HUES64 (cell line): ENCODE measurements around the gene KARS1.

Experiments used
- H3K27ac ChIP-seq: 2 replicates; pipeline ENCODE4 v1.7.0; 2013; ENCODE audit warnings: low read depth, low read length, inconsistent platforms
- H3K27me3 ChIP-seq: 2 replicates; pipeline ENCODE4 v1.6.1; 2013; ENCODE audit warnings: mild to moderate bottlenecking, low read length; ENCODE audit not compliant: insufficient read depth
- H3K36me3 ChIP-seq: 2 replicates; pipeline ENCODE4 v1.6.1; 2013; ENCODE audit warnings: mild to moderate bottlenecking, low read length; ENCODE audit not compliant: insufficient read depth
- H3K4me1 ChIP-seq: 2 replicates; pipeline ENCODE4 v1.6.1; 2013; ENCODE audit warnings: mild to moderate bottlenecking, low read length, moderate library complexity; ENCODE audit not compliant: insufficient read depth
- H3K4me3 ChIP-seq: 2 replicates; pipeline ENCODE4 v1.5.1; 2013; ENCODE audit warnings: mild to moderate bottlenecking, low read length, moderate library complexity
- H3K9ac ChIP-seq: 2 replicates; pipeline ENCODE4 v1.6.1; 2013; ENCODE audit warnings: mild to moderate bottlenecking, low read depth, low read length
- H3K9me3 ChIP-seq: 2 replicates; pipeline ENCODE4 v1.6.1; 2013; ENCODE audit warnings: low read depth, low read length; ENCODE audit not compliant: insufficient read depth
- WGBS: fragments of 150-250, 120-280 bp; methylation state at CpG from one replicate; pipeline ENCODE4 v1.1.7; 2013; ENCODE audit warnings: missing lambda C conversion rate; 5-methylcytosine and 5-hydroxymethylcytosine counted together

Gene KARS1

DNA sequence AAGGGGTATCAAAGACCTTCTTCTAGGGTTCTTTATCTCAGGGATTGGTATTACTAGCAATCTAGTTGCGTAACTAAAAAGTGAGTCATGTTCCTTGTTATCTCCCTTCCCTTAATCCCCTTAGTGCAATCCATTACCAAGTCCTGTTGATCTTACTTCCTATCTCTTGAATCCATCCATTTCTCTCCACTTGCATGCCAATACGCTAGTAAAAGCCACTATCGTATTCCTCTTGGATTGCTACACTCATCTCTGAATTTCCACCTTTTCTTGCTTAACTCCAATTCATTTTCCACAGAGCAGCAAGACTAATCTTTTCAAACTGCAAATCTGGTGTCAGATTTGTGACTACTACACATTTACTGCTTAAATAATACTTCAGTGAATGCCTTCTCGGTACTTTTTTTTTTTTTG lies 22.5 kb downstream of the KARS1 start:
- H3K27ac ChIP-seq = no peak overlapping the region
- peaks cover 52% of the 10 kb centered on the region for H3K36me3 ChIP-seq
- no peak overlapping the region for H3K4me3 ChIP-seq
- no peaks in the 10 kb centered on the region for H3K9me3 ChIP-seq
- H3K9ac ChIP-seq = no peak overlapping the region
- H3K4me1 ChIP-seq = peaks cover 12% of the 10 kb centered on the region; the same call in 1 of the 2 replicates
- H3K27me3 ChIP-seq = no peaks in the 10 kb centered on the region
- 91% methylated on average over 4 of the region's 4 CpGs for WGBS

DNA sequence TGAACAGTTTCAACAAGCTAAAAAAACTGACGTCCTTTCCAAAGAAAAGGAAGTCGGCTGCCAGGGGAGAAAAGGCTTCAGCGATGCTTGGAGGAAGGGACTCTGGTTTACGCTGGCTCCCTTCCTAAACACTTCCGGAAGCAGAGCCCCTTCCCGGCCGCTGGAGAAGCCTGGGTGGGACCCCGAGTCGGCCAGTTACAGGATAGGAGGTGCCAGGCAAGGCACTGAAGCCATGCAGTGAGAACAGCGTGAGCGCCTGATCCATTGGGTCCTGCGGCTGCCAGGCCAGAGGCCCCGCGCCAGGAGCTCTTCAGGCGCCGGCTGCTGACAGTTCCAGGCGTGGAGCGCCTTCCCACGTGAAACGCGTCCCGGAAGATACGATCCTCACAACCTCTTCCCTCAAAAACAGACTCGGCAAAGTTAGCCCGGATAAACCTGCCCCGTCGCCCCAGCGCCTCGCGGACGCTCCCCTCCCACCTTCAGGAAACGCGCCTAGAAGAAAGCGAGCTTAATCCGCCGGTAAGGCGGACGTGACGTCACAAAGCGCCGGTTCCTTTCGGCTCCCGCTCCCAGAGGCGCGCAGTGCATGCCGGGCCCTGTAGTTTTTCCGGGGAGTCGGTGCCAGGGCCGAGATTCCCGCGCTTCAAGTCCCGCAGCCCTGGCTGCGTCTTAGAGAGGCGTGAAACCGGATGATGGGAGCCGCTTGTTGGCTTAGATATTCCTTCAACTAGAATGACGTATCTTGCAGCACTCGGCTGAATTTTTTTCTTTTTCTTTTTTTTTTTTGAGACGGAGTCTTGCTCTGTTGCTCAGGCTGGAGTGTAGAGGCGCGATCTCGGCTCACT lies 24.5 kb downstream of the KARS1 start, which contains the start of gene ADAT1:
TSS of gene ADAT1 (minus strand) at position 521 of the 845 bp plus-strand sequence. CDS start 2,482 bp downstream, outside the sequence.
- WGBS = 3% methylated on average over 62 of the region's 62 CpGs
- Histone ChIP-seq H3K4me1 (peaks cover 12% of the 10 kb centered on the region; the same call in 1 of the 2 replicates), H3K36me3 (peaks cover 52% of the 10 kb centered on the region), H3K27ac (peak within 1 kb of the TSS; percentile 91), H3K9ac (peak within 1 kb of the TSS; percentile 93), H3K4me3 (peak within 1 kb of the TSS; percentile 88), H3K9me3 (no peaks in the 10 kb centered on the region), H3K27me3 (no peaks in the 10 kb centered on the region)

DNA sequence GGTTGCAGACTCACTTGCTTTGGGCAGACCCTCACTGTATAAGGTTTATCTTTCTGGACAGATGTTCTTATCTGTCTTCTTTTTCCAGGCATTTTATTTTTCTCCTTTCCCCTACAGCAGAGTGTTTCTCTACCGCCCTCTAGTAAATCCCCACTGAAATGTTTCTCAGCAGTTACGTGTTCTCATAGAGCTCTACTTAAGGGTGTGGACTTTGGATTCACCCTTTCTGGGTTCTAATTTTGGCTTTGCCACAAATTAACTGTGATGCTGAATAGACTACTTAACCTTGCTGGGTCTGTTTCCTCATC lies 26.3 kb downstream of the KARS1 start:
- no peaks in the 10 kb centered on the region for H3K27me3 ChIP-seq
- H3K4me3 ChIP-seq = no peak overlapping the region
- H3K9me3 ChIP-seq = no peaks in the 10 kb centered on the region
- 53% methylated on average over 2 of the region's 2 CpGs for WGBS
- no peak overlapping the region for H3K27ac ChIP-seq
- H3K36me3 ChIP-seq = peaks cover 52% of the 10 kb centered on the region
- no peak overlapping the region for H3K9ac ChIP-seq
- peaks cover 12% of the 10 kb centered on the region; the same call in 1 of the 2 replicates for H3K4me1 ChIP-seq

DNA sequence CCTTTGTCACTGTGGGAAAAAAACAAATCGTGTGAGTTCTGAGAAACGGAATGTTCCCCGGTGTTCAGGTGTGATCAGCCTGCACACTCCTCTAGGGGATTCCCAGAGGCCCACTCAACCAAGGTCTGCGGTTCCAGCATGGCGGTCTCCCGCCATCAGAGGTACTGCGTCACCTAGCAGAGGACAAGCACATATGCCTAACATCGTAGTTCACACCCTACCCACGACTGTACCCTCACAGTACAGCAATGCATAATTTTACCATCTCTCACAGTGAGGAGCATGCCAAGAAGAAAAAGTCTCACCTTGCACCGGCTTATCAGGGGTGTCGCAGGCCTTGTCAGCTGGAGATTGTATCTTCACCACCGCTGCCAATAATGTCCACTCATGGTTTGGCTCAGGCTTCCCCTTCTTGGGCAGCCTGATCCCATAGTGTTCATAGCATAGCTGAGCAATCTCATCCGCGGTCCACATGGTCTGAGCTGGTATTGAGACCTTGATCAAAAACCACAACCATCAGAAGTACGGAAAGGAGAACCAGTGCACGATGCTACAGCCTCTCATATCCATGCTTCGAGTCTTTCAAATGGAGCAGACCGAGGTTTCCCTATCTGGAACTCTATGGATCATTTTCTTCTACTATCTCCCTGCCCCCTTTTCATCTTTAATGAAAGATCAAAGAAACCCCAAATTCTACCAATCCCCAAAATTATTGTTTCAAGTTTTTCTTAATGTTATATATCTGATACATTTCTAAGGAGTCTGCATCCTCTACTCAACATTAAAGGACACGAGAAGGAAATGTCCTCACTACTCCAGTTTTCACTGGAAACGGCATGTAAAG lies 26.9 kb downstream of the KARS1 start:
- Histone ChIP-seq H3K4me1 (peaks cover 12% of the 10 kb centered on the region; the same call in 1 of the 2 replicates), H3K27ac (no peak overlapping the region), H3K9me3 (no peaks in the 10 kb centered on the region), H3K27me3 (no peaks in the 10 kb centered on the region), H3K36me3 (peaks cover 51% of the 10 kb centered on the region), H3K4me3 (no peak overlapping the region), H3K9ac (no peak overlapping the region)
- WGBS = 95% methylated on average over 20 of the region's 20 CpGs

DNA sequence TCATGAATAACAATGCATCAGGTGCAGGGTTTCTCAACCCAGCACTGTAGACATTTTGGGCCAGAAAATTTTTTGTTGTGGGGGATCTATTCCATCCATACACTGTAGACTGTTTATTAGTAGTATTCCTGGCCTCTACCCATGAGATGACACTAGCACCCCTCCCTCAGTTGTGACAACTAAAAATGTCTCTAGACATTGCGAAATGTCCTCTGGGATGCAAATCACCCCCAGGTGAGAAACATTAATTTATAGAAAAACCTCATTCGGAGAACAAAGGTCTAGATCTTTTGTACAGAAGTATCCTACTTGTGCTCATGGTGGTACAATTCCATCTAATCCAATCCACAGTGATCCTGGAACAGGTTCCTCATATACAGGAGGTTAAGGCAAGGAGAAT lies 28.7 kb downstream of the KARS1 start:
- H3K4me1 ChIP-seq = peaks cover 12% of the 10 kb centered on the region; the same call in 1 of the 2 replicates
- H3K36me3 ChIP-seq = peaks cover 65% of the 10 kb centered on the region
- no peaks in the 10 kb centered on the region for H3K9me3 ChIP-seq
- H3K27me3 ChIP-seq = no peaks in the 10 kb centered on the region
- 100% methylated on average over 2 of the region's 2 CpGs for WGBS
- no peak overlapping the region for H3K27ac ChIP-seq
- H3K4me3 ChIP-seq = no peak overlapping the region
- no peak overlapping the region for H3K9ac ChIP-seq

DNA sequence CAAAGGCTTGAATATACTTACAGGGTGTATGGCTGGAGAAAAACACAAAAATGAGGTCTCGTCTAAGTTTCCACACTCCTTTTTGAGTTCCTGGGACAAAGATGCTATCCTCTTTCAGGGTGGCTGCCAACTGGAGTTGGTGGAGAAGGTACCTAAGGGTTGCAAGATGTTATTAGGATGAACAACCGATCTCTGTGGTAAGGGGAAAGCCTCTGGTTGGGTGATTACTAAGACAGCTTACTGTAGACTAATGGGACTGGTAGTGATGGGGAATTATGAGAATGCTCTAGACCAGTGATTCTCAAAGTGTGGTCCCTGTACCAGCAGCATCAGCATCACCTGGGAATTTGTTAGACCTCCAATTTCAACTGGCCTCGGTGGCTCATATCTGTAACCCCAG lies 30.3 kb downstream of the KARS1 start:
- Histone ChIP-seq H3K4me3 (no peak overlapping the region), H3K27ac (no peak overlapping the region), H3K4me1 (peaks cover 10% of the 10 kb centered on the region; the same call in 1 of the 2 replicates), H3K9me3 (no peaks in the 10 kb centered on the region), H3K27me3 (no peaks in the 10 kb centered on the region), H3K9ac (no peak overlapping the region), H3K36me3 (peaks cover 81% of the 10 kb centered on the region)
- 90% methylated on average over 3 of the region's 3 CpGs for WGBS

DNA sequence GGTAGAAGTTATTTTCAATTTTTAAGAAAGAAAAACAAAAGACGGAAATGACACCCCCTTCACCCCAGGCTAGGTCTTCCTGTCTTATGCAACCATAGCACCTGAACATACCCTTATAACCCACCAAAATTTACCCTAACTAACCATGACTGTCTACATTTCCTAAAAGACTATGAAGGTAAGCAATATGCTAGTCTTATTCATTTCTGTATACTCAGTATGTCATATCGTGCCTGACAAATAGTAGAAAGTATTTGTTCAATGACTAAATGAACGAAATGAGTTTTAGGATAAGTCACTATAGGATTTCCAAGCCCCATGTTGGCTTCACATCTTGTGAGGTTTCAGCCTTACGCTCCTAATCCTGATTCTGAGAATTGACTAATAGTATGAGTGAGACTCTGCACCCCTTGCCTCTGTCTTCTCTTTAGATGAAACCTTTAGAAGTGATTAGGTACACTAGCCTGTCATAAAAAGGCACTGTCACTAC lies 30.9 kb downstream of the KARS1 start:
- Histone ChIP-seq H3K27me3 (no peaks in the 10 kb centered on the region), H3K27ac (no peak overlapping the region), H3K9me3 (no peaks in the 10 kb centered on the region), H3K9ac (no peak overlapping the region), H3K4me1 (0 out of 2 replicates have a peak, but pooled peaks cover 4% of the 10 kb centered on the region), H3K36me3 (peaks cover 86% of the 10 kb centered on the region), H3K4me3 (no peak overlapping the region)
- WGBS = 92% methylated on average over 4 of the region's 4 CpGs

DNA sequence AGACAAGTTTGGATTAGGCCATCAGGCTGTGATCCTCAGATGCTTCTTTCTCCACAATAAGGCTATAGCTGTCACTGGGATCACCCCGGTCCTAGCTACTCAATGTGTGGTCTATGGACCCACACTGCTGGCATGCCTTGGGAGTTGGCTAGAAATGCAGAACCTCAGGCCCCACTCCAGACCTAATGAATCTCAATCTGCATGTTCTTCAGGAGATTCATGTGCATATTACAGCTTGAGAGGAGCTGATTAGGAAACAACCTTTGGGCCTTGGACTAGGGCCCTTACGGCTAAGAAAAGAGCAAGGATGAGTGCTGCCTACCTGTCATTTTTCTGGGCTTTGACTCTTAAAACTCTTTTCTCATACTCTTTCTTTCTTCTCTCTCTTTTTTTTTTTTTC lies 31.8 kb downstream of the KARS1 start:
- H3K9ac ChIP-seq = no peak overlapping the region
- no peaks in the 10 kb centered on the region for H3K4me1 ChIP-seq
- peaks cover 95% of the 10 kb centered on the region for H3K36me3 ChIP-seq
- H3K27ac ChIP-seq = no peak overlapping the region
- H3K27me3 ChIP-seq = no peaks in the 10 kb centered on the region
- WGBS = 98% methylated on average over 2 of the region's 2 CpGs
- no peak overlapping the region for H3K4me3 ChIP-seq
- H3K9me3 ChIP-seq = no peaks in the 10 kb centered on the region

DNA sequence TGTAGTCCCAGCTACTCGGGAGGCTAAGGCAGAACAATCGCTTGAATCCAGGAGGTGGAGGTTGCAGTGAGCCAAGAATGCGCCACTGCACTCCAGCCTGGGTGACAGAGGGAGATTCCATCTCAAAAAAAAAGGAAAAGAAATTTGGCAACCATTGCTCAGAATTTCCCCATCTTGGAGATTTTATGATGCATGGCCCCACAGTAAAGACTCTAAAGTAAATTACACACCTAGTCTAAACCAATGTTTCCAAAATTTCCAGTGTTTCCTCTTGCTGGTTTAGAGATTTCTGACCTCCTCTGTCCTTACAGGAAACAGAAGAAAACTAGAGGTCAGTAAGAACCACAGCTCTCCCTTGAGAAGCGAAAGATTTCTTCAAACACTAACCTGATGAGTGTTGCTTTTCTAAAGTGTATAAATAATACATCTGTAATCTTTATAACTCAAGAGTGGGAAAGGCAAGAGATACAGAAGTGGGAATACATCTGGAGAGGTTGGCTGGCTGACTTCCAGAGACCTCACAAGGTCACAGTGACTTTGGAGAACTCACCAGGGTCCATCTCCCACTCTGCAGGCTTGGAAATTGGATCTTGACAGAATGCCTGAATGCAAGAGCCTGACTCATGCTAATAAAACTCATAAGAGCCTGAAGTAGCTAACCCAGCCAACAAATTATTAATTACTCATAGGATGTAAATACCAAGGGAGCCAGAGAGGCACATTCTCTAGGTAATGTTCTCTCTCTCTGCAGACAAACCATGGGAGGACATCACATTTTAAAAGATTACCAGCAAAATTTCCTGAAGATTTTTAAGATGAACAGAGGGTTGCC lies 33.2 kb downstream of the KARS1 start:
- Histone ChIP-seq H3K9ac (no peak overlapping the region), H3K9me3 (no peaks in the 10 kb centered on the region), H3K4me1 (no peaks in the 10 kb centered on the region), H3K27ac (no peak overlapping the region), H3K36me3 (peaks cover 95% of the 10 kb centered on the region), H3K4me3 (no peak overlapping the region), H3K27me3 (no peaks in the 10 kb centered on the region)
- WGBS = 93% methylated on average over 3 of the region's 4 CpGs

DNA sequence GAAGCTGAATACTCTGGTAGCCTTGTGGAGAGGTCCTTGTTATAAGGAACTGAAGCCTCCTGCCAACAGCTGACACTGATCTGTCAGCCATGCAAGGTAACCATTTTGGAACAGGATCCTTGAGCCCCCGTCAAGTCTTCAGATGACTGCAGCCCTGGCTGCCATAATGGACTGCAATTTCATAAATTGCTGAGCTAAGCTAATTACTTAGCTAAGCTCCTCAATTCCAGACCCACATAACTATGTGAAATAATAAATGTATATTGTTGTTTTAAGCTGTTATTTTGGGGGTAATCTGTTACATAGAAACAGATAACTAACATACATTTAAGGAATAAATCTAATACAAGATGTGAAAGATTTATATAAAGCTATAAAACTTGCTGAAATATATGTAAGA lies 41.0 kb downstream of the KARS1 start:
- peaks cover 88% of the 10 kb centered on the region for H3K36me3 ChIP-seq
- WGBS = 100% methylated on average over 1 of the region's 1 CpG
- H3K9me3 ChIP-seq = peaks cover 9% of the 10 kb centered on the region; the same call in 1 of the 2 replicates
- H3K27ac ChIP-seq = no peak overlapping the region
- H3K27me3 ChIP-seq = no peaks in the 10 kb centered on the region
- H3K4me1 ChIP-seq = no peaks in the 10 kb centered on the region
- H3K9ac ChIP-seq = no peak overlapping the region
- H3K4me3 ChIP-seq = no peak overlapping the region
